SK-N-SH treated with all-trans-retinoic acid at 6 μM for 48 hours (cell line): ENCODE data around the gene IFT22.
"Not testable (repeated sequence)": the region's sequence is repeated elsewhere in the genome, so short reads cannot be mapped to it uniquely, and the experiment has no call there.

ENCODE experiments used
- ATAC-seq: fragments of 200-7000 bp; cut with Tn5 transposase; 3 replicates; pipeline ENCODE4 v1.9.1; 2020; ENCODE audit warnings: mild to moderate bottlenecking, moderate library complexity
- ARNTL ChIP-seq: fragments of 450-650 bp; formaldehyde crosslinking; IDR thresholded peaks from 2 replicates; pipeline ENCODE4 v1.5.0; 2020; ENCODE audit warnings: low read depth, mild to moderate bottlenecking, moderate library complexity, borderline replicate concordance
- CREB5 ChIP-seq: fragments of 250-450 bp; sonication (Bioruptor Pico); IDR thresholded peaks from 2 replicates; pipeline ENCODE4 v1.5.1; 2020; ENCODE audit warnings: low read depth, mild to moderate bottlenecking, moderate library complexity
- CSDC2 ChIP-seq: fragments of 250-450 bp; sonication (Bioruptor Pico); IDR thresholded peaks from 2 replicates; pipeline ENCODE4 v1.5.0; 2020; ENCODE audit warnings: mild to moderate bottlenecking, moderate library complexity
- CSRNP3 ChIP-seq: fragments of 250-450 bp; sonication (Bioruptor Pico); IDR thresholded peaks from 2 replicates; pipeline ENCODE4 v1.5.1; 2021; ENCODE audit warnings: mild to moderate bottlenecking, moderate library complexity
- ISL1 ChIP-seq: fragments of 250-450 bp; sonication (Bioruptor Pico); IDR thresholded peaks from 2 replicates; pipeline ENCODE4 v2.1.2; 2022; ENCODE audit warnings: mild to moderate bottlenecking, moderate library complexity
- OSR1 ChIP-seq: fragments of 250-450 bp; sonication (Bioruptor Pico); IDR thresholded peaks from 2 replicates; pipeline ENCODE4 v1.8.0; 2022; ENCODE audit warnings: moderate library complexity, mild to moderate bottlenecking, inconsistent platforms
- PATZ1 ChIP-seq: fragments of 250-450 bp; sonication (Bioruptor Pico); IDR thresholded peaks from 2 replicates; pipeline ENCODE4 v1.8.0; 2020; ENCODE audit warnings: mild to moderate bottlenecking, moderate library complexity, borderline replicate concordance
- POU6F1 ChIP-seq: fragments of 250-450 bp; sonication (Bioruptor Pico); IDR thresholded peaks from 2 replicates; pipeline ENCODE4 v1.8.0; 2021; ENCODE audit warnings: low read depth, mild to moderate bottlenecking, moderate library complexity, borderline replicate concordance
- PPARA ChIP-seq: fragments of 250-450 bp; sonication (Bioruptor Pico); IDR thresholded peaks from 2 replicates; pipeline ENCODE4 v1.5.0; 2020; ENCODE audit warnings: mild to moderate bottlenecking, borderline replicate concordance
- RARB ChIP-seq: fragments of 250-450 bp; sonication (Bioruptor Pico); IDR thresholded peaks from 2 replicates; pipeline ENCODE4 v1.8.0; 2021; ENCODE audit warnings: mild to moderate bottlenecking, moderate library complexity
- SNAI2 ChIP-seq: fragments of 250-450 bp; sonication (Bioruptor Pico); IDR thresholded peaks from 2 replicates; pipeline ENCODE4 v1.5.0; 2020; ENCODE audit warnings: mild to moderate bottlenecking, moderate library complexity
- TOX ChIP-seq: fragments of 250-450 bp; sonication (Bioruptor Pico); IDR thresholded peaks from 2 replicates; pipeline ENCODE4 v1.8.0; 2021; ENCODE audit warnings: mild to moderate bottlenecking, moderate library complexity, borderline replicate concordance
- ZC3H10 ChIP-seq: fragments of 250-450 bp; sonication (Bioruptor Pico); IDR thresholded peaks from 2 replicates; pipeline ENCODE4 v1.5.1; 2021; ENCODE audit warnings: mild to moderate bottlenecking, moderate library complexity
- ZFP30 ChIP-seq: fragments of 450-650 bp; formaldehyde crosslinking; IDR thresholded peaks from 2 replicates; pipeline ENCODE4 v1.5.0; 2022; ENCODE audit warnings: mild to moderate bottlenecking, moderate library complexity
- ZNF565 ChIP-seq: fragments of 450-650 bp; formaldehyde crosslinking; conservative IDR thresholded peaks from 2 replicates; pipeline ENCODE4 v1.5.0; 2020; ENCODE audit warnings: low read depth, mild to moderate bottlenecking, moderate library complexity
- ZNF70 ChIP-seq: fragments of 450-650 bp; formaldehyde crosslinking; IDR thresholded peaks from 2 replicates; pipeline ENCODE4 v1.5.0; 2020; ENCODE audit warnings: mild to moderate bottlenecking, moderate library complexity
- TF ChIP-seq, protein P1 (sequence below): fragments of 250-450 bp; sonication (Bioruptor Pico); IDR thresholded peaks from 2 replicates; pipeline ENCODE4 v1.5.0; 2020; ENCODE audit warnings: mild to moderate bottlenecking, moderate library complexity

The IFT22 gene

GRCh38 chr7:101357433-101357832 is 35.8 kb upstream of the IFT22 start:
- TF ChIP-seq ZNF70 (CRISPR knock-in tag), result no peak
- no peak for TF ChIP-seq PPARA (CRISPR knock-in tag)
- TF ChIP-seq CSDC2, result no peak
- TF ChIP-seq ZFP30 (CRISPR knock-in tag), result no peak
- TF ChIP-seq SNAI2 (CRISPR knock-in tag), result no peak
- TF ChIP-seq, protein P1, sequence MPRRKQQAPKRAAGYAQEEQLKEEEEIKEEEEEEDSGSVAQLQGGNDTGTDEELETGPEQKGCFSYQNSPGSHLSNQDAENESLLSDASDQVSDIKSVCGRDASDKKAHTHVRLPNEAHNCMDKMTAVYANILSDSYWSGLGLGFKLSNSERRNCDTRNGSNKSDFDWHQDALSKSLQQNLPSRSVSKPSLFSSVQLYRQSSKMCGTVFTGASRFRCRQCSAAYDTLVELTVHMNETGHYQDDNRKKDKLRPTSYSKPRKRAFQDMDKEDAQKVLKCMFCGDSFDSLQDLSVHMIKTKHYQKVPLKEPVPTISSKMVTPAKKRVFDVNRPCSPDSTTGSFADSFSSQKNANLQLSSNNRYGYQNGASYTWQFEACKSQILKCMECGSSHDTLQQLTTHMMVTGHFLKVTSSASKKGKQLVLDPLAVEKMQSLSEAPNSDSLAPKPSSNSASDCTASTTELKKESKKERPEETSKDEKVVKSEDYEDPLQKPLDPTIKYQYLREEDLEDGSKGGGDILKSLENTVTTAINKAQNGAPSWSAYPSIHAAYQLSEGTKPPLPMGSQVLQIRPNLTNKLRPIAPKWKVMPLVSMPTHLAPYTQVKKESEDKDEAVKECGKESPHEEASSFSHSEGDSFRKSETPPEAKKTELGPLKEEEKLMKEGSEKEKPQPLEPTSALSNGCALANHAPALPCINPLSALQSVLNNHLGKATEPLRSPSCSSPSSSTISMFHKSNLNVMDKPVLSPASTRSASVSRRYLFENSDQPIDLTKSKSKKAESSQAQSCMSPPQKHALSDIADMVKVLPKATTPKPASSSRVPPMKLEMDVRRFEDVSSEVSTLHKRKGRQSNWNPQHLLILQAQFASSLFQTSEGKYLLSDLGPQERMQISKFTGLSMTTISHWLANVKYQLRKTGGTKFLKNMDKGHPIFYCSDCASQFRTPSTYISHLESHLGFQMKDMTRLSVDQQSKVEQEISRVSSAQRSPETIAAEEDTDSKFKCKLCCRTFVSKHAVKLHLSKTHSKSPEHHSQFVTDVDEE (CRISPR knock-in tag), result no peak

DNA sequence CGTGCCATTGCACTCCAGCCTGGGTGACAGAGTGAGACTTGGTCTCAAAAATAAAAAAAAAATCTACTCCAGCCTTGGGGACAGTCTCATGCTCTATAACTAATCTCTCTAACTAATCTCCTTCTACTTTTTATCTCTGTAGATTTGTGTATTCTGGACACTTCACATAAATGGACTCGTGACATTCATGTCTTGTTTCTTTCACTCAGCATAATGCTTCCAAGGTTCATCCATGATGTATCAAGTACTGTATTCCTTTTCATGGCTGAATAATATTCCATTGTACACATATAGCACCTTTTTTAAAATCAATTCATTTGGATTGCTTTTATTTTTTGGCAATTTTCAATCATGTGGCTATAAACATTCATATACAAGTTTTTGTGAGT is 31.3 kb upstream of the IFT22 start:
- ATAC-seq, result no peak

More at GRCh38 chr7:101357433-101357832, 35.8 kb upstream of the IFT22 start:
- ATAC-seq, result no peak

DNA sequence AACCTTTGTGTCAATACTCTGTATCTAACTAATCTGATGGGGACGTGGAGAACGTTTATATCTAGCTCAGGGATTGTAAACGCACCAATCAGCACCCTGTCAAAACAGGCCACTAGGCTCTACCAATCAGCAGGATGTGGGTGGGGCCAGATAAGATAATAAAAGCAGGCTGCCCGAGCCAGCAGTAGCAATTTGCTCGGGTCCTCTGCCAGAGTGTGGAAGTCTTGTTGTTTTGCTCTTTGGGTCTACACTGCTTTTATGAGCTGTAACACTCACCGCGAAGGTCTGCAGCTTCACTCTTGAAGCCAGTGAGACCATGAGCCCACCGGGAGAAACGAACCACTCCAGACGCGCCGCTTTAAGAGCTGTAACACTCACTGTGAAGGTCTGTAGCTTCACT is 27.7 kb upstream of the IFT22 start:
- not testable (repeated sequence) for ATAC-seq

More for the DNA sequence above, 31.3 kb upstream of the IFT22 start:
- no peak for TF ChIP-seq OSR1 (CRISPR knock-in tag)
- TF ChIP-seq, protein P1 (CRISPR knock-in tag), result no peak
- no peak for TF ChIP-seq ARNTL (CRISPR knock-in tag)
- TF ChIP-seq ZC3H10 (CRISPR knock-in tag), result no peak
- no peak for TF ChIP-seq CSRNP3
- TF ChIP-seq TOX, result no peak
- no peak for TF ChIP-seq ZNF70 (CRISPR knock-in tag)
- no peak for TF ChIP-seq RARB (CRISPR knock-in tag)
- TF ChIP-seq ISL1 (CRISPR knock-in tag), result no peak
- no peak for TF ChIP-seq SNAI2 (CRISPR knock-in tag)
- TF ChIP-seq ZNF565, result no peak
- TF ChIP-seq PPARA (CRISPR knock-in tag), result no peak
- no peak for TF ChIP-seq PATZ1
- no peak for TF ChIP-seq CREB5 (CRISPR knock-in tag)

GRCh38 chr7:101348456-101349067 is 26.9 kb upstream of the IFT22 start:
- not testable (repeated sequence) for ATAC-seq

GRCh38 chr7:101347477-101347876 is 25.9 kb upstream of the IFT22 start:
- TF ChIP-seq CSRNP3, result no peak
- no peak for TF ChIP-seq TOX
- TF ChIP-seq POU6F1 (CRISPR knock-in tag), result no peak
- no peak for ATAC-seq
